C4-2B (cell line): ENCODE measurements around the gene CCSER1.

Experiments used
- ZFX ChIP-seq: fragments of 450-650 bp; IDR thresholded peaks from 2 replicates; pipeline ENCODE4 v1.6.1; 2017
- TF ChIP-seq, protein P1 (sequence below): fragments of 450-650 bp; conservative IDR thresholded peaks from 2 replicates; pipeline ENCODE4 v1.5.1; 2017; ENCODE audit warnings: mild to moderate bottlenecking

DNA sequence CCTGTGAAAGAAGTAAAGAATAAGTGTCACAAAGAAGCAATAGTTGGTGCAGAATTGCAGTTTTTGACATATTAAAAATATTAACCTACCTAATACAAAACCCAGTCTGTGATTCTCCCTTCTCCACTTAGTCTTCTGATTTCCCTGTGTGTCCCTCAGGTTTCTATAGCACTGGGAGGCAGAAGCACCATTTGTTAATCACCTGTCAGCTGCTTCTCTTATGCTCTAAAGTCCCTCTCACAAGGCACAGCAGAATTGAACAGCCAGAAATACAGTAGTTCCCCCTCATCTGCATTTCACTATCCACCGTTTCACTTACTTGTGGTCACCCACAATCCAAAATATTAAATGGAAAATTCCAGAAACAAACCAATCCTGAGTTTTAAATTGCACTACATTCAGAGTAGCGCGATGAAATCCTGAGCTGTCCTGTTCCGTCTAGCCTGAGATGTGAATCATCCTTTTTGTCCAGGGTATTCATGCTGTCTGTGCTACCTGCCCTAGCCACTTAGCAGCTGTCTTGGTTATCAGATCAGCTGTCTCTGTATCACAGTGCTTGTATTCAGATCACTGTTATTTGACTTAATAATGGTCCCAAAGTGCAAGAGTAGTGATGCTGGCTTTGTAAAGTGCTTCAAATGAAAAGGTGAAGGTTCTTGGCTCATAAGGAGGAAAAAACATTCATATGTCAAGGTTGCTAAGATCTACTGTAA lies 1192.5 kb downstream of the CCSER1 start:
- TF ChIP-seq, protein P1, sequence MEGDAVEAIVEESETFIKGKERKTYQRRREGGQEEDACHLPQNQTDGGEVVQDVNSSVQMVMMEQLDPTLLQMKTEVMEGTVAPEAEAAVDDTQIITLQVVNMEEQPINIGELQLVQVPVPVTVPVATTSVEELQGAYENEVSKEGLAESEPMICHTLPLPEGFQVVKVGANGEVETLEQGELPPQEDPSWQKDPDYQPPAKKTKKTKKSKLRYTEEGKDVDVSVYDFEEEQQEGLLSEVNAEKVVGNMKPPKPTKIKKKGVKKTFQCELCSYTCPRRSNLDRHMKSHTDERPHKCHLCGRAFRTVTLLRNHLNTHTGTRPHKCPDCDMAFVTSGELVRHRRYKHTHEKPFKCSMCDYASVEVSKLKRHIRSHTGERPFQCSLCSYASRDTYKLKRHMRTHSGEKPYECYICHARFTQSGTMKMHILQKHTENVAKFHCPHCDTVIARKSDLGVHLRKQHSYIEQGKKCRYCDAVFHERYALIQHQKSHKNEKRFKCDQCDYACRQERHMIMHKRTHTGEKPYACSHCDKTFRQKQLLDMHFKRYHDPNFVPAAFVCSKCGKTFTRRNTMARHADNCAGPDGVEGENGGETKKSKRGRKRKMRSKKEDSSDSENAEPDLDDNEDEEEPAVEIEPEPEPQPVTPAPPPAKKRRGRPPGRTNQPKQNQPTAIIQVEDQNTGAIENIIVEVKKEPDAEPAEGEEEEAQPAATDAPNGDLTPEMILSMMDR: no peak
- TF ChIP-seq ZFX: no peak
